Hepatocyte (in vitro differentiated cells): ENCODE results near the gene KIF6.

Experiments used
- EZH2 ChIP-seq: fragments of 200-600 bp; sonication (generic); IDR thresholded peaks from 2 replicates; pipeline ENCODE4 v1.6.1; 2016; ENCODE audit warnings: antibody characterized with exemption, mild to moderate bottlenecking, borderline replicate concordance
- EZH2phosphoT487 ChIP-seq: fragments of 200-600 bp; sonication (generic); IDR thresholded peaks from one replicate; pipeline ENCODE4 v1.6.1; 2018; ENCODE audit warnings: antibody characterized with exemption, mild to moderate bottlenecking, low read depth, moderate library complexity; ENCODE audit not compliant: unreplicated experiment, severe bottlenecking
- TF ChIP-seq, protein P1 (sequence below): fragments of 200-600 bp; sonication (generic); IDR thresholded peaks from 2 replicates; pipeline ENCODE4 v1.5.1; 2016; ENCODE audit warnings: antibody characterized with exemption, mild to moderate bottlenecking; ENCODE audit not compliant: poor library complexity

DNA sequence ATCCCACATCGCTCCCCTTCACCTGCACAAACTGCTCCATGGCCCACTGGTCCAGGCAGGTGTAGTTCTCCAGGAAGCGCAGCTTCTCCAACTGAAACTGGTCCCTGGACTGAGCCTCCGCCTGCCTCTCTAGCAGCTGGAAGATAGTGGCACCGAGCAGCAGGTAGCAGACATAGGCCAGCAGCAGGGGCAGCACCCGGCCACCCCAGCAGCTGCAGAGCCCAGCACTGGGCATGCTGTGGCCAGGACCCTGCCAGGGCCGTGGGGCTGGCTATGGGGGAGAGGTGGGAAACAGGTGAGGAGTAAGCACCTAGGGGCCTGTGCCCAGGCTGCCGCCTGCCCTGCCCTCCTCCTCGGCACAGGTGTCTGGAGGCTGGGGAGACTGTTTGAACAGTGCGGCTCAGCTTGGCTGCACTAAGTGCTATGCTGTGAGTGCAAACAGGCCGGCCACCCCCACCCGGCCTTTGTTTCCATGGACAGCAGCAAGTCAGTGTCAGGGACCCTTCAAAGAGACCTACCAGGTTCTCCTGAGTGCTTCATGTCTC lies 402.8 kb downstream of the KIF6 start, which contains the start of gene KCNK16:
- TF ChIP-seq, protein P1, sequence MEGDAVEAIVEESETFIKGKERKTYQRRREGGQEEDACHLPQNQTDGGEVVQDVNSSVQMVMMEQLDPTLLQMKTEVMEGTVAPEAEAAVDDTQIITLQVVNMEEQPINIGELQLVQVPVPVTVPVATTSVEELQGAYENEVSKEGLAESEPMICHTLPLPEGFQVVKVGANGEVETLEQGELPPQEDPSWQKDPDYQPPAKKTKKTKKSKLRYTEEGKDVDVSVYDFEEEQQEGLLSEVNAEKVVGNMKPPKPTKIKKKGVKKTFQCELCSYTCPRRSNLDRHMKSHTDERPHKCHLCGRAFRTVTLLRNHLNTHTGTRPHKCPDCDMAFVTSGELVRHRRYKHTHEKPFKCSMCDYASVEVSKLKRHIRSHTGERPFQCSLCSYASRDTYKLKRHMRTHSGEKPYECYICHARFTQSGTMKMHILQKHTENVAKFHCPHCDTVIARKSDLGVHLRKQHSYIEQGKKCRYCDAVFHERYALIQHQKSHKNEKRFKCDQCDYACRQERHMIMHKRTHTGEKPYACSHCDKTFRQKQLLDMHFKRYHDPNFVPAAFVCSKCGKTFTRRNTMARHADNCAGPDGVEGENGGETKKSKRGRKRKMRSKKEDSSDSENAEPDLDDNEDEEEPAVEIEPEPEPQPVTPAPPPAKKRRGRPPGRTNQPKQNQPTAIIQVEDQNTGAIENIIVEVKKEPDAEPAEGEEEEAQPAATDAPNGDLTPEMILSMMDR = no peak
- TF ChIP-seq EZH2 (no peak), EZH2phosphoT487 (no peak)
